CD4-positive, alpha-beta T cell treated with Interleukin-4 for 1 hour (primary cell): ENCODE results near the gene ZNF581.

Experiments
- DNase-seq, 2 donors: peaks; one replicate each; pipeline ENCODE4 v3.0.0-alpha.2; 2020 to 2022

The ZNF581 gene

DNA sequence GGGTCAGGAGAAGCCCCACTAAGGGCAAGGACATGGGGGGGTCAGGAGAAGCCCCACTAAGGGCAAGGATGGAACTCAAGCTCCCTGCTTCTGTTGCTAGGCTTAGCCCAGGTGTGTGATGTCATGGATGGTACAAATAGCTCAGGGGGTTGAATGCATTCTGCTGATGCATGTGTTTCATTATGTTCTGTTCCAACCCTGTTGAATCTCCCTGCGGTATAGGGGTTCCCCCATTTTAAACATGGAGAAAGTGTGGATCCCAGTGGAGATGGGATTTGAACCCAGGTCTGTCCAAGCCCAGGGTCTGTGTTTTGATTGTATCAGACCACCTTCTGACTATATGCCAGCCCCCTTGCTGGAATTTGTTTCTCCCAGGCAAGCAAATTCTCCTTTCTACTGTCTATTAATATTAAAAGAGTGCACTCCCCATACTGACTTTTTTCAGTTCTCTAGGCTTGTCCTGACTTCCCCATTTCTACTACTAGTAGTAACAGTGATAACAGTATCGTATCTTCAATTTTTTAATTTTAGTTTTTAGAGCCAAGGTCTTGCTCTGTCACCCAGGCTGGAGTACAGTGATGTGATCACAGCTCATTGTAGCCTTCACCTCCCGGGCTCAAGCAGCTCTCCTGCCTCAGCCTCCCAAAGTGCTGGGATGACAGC lies 31.3 kb upstream of the ZNF581 start:
- DNase-seq, result no peak

- no peak for DNase-seq
Measured at GRCh38 chr19:55613396-55613795, 30.1 kb upstream of the ZNF581 start.

- DNase-seq, result no peak
Measured at GRCh38 chr19:55613930-55614710, 29.3 kb upstream of the ZNF581 start.

- no peak for DNase-seq
Measured at GRCh38 chr19:55614711-55615542, 28.5 kb upstream of the ZNF581 start.

DNA sequence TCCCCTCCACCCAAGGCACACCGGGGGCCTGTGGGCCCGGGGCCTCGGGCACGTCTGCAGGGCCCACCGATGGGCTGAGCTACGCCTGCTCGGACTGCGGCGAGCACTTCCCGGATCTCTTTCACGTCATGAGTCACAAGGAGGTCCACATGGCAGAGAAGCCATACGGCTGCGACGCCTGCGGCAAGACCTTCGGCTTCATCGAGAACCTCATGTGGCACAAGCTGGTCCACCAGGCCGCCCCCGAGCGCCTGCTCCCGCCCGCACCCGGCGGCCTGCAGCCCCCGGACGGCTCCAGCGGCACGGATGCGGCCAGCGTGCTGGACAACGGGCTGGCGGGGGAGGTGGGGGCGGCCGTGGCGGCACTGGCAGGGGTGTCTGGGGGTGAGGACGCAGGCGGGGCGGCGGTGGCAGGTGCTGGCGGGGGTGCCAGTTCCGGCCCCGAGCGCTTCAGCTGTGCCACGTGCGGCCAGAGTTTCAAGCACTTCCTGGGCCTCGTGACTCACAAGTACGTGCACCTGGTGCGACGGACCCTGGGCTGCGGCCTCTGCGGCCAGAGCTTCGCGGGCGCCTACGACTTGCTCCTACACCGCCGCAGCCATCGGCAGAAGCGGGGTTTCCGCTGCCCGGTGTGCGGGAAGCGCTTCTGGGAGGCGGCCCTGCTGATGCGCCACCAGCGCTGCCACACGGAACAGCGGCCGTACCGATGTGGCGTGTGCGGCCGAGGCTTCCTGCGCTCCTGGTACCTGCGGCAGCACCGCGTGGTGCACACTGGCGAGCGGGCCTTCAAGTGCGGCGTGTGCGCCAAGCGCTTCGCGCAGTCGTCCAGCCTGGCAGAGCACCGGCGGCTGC lies 27.7 kb upstream of the ZNF581 start:
- no peak for DNase-seq

- no peak for DNase-seq
Measured at GRCh38 chr19:55616395-55616875, 27.0 kb upstream of the ZNF581 start.

DNA sequence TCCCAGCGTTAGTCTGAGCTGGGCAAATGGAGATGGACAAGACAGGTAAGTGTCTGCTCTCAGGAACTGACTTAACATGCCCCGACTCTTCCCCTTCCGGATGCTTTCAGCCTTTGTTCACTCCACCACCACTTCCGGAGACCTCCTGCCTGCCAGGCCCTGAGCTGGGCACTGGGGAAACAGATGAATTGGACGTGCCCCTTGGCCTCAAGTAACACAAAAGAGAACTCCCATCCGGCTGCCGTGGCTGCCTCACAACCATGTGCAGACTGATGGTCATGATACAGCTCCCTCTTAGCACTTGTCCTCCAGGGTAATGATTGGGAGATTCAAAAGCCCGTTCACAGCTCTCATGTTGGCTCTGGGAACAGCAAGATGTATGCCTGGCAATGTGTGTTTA lies 26.0 kb upstream of the ZNF581 start:
- DNase-seq, result no peak

DNA sequence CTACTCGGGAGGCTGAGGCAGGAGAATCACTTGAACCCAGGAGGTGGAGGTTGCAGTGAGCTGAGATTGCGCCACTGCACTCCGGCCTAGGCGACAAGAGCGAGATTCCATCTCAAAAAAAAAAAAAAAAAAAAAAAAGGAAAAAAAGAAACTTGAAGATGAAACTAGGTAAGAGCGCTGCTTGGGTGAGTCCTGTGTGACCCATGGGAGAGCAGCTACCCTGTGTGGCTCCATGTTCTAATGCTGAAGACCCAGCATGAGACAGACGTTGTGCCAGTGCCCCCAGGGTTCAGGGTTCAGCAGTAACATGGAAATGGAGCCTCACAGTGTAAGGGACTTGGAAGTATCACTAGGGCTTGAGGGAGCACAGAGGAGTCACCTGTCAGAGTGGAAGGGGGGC lies 25.0 kb upstream of the ZNF581 start:
- DNase-seq, result no peak

- DNase-seq, result no peak
Measured at GRCh38 chr19:55619286-55619685, 24.2 kb upstream of the ZNF581 start.

GRCh38 chr19:55620410-55621204 lies 22.8 kb upstream of the ZNF581 start:
- DNase-seq, result peak; percentile 34 to 68

GRCh38 chr19:55621205-55621672 lies 22.2 kb upstream of the ZNF581 start:
- no peak for DNase-seq

GRCh38 chr19:55621673-55622231 lies 21.7 kb upstream of the ZNF581 start:
- no peak for DNase-seq

- DNase-seq, result no peak
Measured at GRCh38 chr19:55622242-55622969, 21.0 kb upstream of the ZNF581 start.

- DNase-seq, result no peak
Measured at GRCh38 chr19:55623130-55623529, 20.3 kb upstream of the ZNF581 start.

DNA sequence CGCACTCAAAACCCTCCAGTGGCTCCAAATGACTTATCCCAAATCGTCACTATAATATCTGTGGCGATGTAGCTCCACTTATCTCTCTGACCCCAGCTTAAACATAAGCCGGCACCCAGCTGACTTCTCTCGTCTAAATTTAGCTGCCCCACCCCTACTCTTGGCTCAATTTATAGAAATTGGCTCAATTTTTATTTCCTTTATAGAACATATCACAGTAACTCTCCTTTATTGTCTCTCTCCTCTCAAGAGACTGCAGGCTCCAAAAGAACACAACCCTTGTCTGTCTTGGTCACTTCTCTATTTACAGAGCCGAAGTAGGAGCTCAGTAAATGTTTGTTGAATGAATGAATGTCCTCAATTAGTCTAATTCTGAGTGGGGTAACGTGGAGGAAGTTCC lies 19.9 kb upstream of the ZNF581 start:
- no peak for DNase-seq

GRCh38 chr19:55624109-55625003 lies 19.1 kb upstream of the ZNF581 start, which contains the start of gene ZNF784:
TSS of gene ZNF784 (minus strand) at chr19:55624566. CDS start at chr19:55624561, 5 bp downstream.
- DNase-seq, result peak; percentile 91 to 93

DNA sequence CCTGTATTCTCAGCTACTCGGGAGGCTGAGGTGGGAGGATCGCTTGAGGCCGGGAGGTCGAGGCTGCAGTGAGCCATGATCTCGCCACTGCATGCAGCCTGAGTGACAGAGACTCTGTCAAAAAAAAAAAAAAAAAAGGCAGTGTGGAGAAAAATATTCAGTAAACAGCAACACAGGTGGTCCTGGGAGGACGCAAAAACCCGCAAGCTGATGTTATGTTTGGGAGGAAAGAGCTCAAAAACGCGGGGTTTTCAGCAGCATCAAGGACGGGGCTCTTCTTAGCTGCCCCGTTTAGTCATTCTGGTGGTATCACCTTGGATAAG lies 18.5 kb upstream of the ZNF581 start:
- DNase-seq, result no peak

GRCh38 chr19:55626350-55626749 lies 17.1 kb upstream of the ZNF581 start:
- peak; percentile 80 to 89 for DNase-seq

DNA sequence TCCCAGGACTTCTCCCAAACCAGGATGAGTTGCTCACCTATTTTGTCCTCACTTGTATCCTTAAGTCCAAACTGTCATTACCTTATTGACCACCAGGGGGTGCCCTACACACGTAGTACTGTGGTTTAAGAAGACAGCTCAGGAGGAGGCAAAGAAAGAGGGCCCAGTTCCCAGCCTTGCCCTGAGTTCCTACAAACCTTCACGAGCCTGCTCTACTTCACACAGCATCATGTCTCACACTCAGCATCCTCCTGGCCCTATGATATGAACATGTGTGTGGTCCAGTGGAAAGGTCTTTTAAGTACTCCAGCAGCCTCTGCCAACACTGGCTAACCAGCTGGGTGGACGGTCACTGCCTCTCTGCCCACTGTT lies 11.0 kb upstream of the ZNF581 start:
- DNase-seq, result peak; percentile 91 to 93
